HCEC 1CT (cell line): ENCODE data around the gene CUX1.
"Not testable (repeated sequence)": the region's sequence is repeated elsewhere in the genome, so short reads cannot be mapped to it uniquely, and the experiment has no call there.

Source experiments
- DNase-seq: peaks from one replicate; pipeline ENCODE4 v3.0.0-alpha.2; 2017

Gene CUX1

GRCh38 chr7:102322202-102322715 is 504.8 kb downstream of the CUX1 start:
- DNase-seq, result no peak

DNA sequence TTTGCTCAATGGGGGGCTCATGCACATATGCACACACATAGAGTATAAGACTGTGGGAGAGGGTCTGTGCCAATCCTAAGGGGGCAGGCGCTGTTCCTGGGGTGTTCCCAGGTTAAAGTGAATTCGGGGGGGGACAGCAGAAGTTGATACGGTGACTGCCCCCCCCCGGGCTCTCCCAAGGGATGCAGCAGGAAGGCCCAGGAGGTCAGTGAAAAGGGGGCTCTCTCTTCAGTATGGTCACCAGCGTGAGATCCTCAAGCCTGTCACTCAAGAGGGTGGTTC is 506.4 kb downstream of the CUX1 start:
- no peak for DNase-seq

- not testable (repeated sequence) for DNase-seq
These were observed 507.7 kb downstream of the CUX1 start for GRCh38 chr7:102325106-102325505.

DNA sequence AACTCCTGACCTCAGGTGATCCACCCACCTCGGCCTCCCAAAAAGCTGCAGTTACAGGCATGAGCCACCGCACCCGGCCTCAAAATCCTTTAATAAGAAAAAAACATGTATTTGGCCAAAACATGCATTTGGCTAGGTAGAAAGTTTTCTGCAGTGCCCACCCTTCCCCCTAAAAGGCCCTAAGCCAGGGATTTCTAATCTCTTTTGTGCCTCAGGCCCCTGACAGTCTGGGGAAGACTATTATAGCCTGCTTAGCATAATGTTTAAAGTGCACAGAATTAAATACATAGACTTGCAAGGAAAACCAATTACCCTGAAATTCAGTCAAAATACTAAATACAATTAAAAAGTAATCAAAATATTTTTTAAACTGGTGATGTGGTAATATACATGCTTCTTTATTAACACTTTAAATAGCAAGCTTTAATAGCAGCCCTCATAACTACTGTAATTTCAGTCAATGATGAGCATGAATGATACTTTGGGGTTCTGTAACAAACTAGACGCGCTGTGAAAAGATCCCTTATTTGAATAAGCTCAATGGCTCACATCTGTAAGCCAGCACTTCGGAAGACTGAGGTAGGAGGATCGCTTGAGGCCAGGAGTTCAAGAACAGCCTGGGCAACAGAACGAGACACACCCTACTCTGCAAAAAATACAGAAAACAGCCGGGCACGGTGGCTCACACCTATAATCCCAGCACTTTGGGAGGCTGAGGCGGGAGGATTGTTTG is 508.9 kb downstream of the CUX1 start:
- DNase-seq, result no peak

DNA sequence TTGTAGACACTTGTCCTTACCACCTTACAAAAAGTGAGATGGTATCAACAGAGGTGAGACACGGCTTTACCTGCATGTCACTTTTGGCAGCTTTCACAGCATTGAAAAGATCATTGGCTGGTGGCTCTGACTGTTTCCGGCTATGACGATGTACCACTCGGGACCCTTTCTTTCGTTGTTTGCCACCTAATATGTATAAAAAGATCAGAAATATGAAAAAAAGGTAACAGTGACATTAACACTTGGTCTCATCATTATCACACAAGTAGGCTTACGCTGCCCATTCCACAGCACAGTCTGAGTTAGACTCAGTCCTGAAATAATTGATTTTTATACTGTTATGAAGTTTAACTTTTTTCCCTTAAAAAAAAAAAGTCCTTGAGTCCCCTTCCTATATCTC is 509.8 kb downstream of the CUX1 start:
- not testable (repeated sequence) for DNase-seq

DNA sequence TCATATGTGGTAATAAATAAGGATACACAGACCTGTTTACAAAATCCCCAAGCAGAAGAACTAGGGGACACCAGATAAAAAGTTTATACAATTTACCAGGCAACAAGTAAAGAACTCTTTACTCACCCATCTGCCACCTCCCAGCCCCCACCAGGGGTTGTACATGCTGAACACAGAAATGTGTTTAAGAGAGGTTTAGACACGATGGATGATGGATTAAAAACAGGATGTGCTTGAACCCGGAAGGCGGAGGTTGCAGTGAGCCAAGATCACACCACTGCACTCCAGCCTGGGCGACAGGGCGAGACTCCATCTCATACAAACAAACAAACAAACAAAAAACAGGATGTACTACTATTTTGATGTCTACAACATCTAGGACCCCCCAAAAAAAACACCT is 511.4 kb downstream of the CUX1 start:
- DNase-seq, result not testable (repeated sequence)

GRCh38 chr7:102329366-102329765 is 511.9 kb downstream of the CUX1 start:
- DNase-seq, result not testable (repeated sequence)

DNA sequence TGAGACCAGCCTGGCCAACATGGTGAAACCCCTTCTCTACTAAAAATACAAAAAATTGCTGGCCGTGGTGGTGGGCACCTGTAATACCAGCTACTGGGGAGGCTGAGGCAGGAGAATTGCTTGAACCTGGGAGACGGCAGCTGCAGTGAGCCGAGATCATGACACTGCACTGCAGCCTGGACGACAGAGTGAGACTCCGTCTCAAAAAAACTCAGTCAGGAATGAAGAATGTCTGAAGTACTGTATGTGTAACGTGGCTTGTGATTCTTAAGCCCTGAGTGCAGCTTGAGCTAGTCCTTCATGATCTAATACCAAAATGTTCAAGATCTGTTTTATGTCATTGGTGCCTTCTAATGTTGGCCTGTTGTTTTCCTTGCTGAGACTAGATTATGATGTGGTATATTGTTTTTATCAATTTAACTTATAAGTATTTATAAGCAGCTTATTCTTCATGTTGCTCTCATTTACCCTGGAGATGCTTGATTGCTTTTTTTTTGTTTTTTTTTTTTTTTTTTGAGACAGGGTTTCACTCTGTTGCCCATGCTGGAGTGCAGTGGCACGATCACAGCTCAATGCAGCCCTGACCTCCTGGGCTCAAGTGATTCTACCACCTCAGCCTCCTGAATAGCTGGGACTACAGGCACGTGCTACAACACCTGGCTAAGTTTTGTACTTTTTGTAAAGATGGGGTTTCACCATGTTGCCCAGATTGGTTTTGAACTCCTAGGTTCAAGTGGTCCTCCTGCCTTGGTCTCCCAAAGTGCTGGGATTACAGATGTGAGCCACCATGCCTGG is 513.4 kb downstream of the CUX1 start:
- DNase-seq, result not testable (repeated sequence)
